Measurements from ENCODE around the gene EZR.

- TF ChIP-seq CTCF (IDR thresholded peaks at IDR 0.05 in 2 of 3, conservative IDR thresholded peaks at IDR 0.05 in 1 of 3; ENCODE audit: control insufficient read depth in 2 of 3, extremely low read depth in 1 of 3, insufficient read depth in 1 of 3, low read depth in 3 of 3, low read length in 3 of 3) (no peak), SIN3A (IDR thresholded peaks at IDR 0.05; ENCODE audit: low read depth, low read length) (no peak), YY1 (IDR thresholded peaks at IDR 0.05; ENCODE audit: low read depth, low read length) (no peak), POLR2A (IDR thresholded peaks at IDR 0.05; ENCODE audit: low read depth, low read length) (no peak), CBFB (IDR thresholded peaks at IDR 0.05; ENCODE audit: low read depth) (no peak), SUPT20H (IDR thresholded peaks at IDR 0.05; ENCODE audit: borderline replicate concordance, control insufficient read depth, low read depth, low read length) (no peak), NKRF (conservative IDR thresholded peaks at IDR 0.05) (no peak), GABPA (IDR thresholded peaks at IDR 0.05; ENCODE audit: low read depth) (no peak), RELA (IDR thresholded peaks at IDR 0.05; ENCODE audit: borderline replicate concordance, partially characterized antibody) (no peak), MAX (IDR thresholded peaks at IDR 0.05; ENCODE audit: low read depth, low read length) (no peak), TCF12 (IDR thresholded peaks at IDR 0.05; ENCODE audit: low read depth, low read length) (no peak)
These were observed 12.4 kb upstream of the EZR start for GRCh38 chr6:158831571-158831970.
